SK-N-MC (cell line): Measurements from ENCODE around the gene WDR62.

Experiments used
- EZH2 ChIP-seq: fragments of 200-600 bp; sonication (generic); IDR thresholded peaks from one replicate; pipeline ENCODE4 v1.6.1; 2017; ENCODE audit warnings: antibody characterized with exemption
- POLR2AphosphoS5 ChIP-seq: IDR thresholded peaks from 2 replicates; pipeline ENCODE4 v1.6.1; 2012; ENCODE audit warnings: mild to moderate bottlenecking, low read depth, low read length, borderline replicate concordance

- no peak for TF ChIP-seq EZH2
- TF ChIP-seq POLR2AphosphoS5: no peak
These were observed 31.6 kb downstream of the WDR62 start for GRCh38 chr19:36086326-36086725.
